Effector CD4-positive, alpha-beta T cell (primary cell): ENCODE measurements around the gene SPNS3.

Experiments used
- DNase-seq: peaks from one replicate; pipeline ENCODE4 v3.0.0-alpha.2; 2020

Gene SPNS3

DNA sequence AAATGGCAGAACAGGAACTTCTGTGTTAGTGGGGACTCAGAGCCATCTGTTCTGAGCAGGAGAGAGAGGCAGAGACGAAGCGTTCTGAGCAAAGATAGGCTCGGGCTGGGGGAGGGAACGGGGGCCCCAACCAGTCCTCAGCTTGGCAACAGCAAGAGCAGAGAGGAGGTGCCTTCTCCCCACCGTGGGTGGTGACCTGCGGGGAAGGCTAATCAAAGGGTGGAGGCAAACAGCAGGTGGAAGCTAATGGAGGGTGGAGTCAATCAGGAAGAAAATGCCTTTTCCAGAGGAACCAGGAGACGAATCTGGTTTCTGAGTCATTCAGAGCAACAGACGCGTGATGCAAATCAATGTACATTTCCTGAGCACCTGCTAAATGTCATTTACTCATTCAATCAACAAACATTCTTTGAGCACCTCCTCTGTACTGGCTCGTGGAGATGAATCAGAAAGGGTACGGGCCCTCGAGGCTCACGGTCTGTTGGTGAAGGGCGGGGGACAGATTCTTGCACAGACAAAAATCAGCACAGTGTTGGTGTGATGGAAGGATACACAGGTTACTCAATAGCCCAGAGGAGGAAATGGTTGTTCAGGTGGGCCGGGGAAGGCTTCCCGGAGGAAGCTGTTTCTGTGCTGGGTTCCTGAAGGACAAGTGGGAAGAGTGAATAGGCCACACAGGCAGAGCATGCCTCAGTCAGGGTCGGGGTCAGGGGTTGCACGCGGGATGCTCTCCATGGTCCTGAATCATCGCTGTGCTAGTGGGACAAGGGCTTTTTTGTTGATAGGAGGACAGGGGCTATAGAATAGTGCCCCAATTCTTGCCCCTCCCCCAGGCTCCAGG, 59.2 kb downstream of the SPNS3 start:
- DNase-seq, result no peak

DNA sequence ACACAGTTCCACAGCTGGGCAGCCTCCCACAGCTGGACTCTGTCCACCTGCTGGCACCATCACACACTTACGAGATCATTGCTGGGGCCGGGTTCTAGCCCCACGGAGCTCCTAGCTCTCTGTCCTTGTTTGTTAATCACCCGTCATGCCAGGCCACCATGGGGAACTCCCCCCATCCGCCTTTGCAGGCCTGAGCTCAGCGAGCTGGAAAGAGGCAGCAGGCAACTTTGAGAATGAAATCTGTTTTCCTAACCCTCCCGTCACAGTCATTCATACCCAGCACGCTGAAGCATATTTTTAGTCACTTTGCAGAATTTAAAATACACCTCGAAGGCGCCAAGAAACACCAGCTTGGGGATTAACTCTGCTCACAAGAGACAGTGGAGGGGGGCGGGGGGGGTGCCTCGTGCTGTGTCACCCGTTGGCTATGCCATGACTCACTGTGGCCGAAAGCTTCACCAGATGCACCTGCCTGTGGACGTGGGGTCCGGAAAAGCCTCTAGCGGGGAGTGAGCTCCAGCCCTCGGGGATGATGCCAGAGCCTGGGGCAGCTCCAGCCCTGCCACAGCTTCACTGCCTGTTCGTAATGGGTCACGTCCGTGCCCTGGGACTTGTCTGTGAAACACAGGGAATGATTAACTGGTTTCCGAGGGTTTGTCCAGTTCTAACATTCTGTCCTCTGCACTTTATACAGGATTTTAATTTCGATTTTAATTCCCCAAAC, 63.5 kb downstream of the SPNS3 start:
- no peak for DNase-seq

DNA sequence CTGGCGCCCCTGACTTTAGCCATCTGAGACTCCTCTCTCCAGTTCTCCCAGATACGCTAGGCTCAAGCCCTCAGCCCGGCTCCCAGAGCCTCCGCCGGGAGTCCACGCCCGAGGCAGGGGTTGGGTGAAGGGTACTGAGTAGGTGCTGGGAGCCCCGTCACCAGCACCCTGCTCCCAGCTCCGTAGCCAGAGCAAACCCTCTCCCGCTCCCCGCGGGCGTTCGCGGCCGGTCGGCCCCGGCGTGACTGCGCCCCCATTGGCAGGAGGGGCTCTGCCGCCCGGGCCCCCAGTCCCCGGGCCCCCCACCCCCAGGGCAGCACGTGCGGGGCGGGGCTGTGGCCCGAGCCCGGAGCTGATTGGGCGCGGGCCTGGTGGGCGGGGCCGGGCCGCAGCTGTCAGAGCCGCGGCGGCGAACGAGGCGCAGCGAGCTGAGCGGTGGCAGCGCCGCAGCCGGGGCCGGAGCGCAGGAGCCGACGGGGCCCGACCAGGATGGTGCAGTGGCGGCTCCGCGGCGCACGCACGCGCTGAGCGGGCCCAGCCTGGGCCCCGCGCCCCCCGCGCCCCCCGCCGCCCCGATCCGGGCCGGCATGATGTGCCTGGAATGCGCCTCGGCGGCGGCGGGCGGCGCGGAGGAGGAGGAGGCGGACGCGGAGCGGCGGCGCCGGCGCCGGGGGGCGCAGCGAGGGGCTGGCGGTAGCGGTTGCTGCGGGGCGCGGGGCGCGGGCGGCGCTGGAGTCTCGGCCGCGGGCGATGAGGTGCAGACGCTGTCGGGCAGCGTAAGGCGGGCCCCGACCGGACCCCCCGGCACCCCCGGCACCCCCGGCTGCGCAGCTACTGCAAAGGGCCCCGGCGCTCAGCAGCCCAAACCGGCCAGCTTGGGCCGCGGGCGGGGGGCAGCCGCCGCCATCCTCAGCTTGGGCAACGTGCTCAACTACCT, 65.0 kb downstream of the SPNS3 start, which contains the start of gene SPNS2:
TSS of gene SPNS2 (plus strand) at position 421 of the 937 bp plus-strand sequence. CDS start at position 588, 167 bp downstream.
- peak; percentile 22 for DNase-seq

DNA sequence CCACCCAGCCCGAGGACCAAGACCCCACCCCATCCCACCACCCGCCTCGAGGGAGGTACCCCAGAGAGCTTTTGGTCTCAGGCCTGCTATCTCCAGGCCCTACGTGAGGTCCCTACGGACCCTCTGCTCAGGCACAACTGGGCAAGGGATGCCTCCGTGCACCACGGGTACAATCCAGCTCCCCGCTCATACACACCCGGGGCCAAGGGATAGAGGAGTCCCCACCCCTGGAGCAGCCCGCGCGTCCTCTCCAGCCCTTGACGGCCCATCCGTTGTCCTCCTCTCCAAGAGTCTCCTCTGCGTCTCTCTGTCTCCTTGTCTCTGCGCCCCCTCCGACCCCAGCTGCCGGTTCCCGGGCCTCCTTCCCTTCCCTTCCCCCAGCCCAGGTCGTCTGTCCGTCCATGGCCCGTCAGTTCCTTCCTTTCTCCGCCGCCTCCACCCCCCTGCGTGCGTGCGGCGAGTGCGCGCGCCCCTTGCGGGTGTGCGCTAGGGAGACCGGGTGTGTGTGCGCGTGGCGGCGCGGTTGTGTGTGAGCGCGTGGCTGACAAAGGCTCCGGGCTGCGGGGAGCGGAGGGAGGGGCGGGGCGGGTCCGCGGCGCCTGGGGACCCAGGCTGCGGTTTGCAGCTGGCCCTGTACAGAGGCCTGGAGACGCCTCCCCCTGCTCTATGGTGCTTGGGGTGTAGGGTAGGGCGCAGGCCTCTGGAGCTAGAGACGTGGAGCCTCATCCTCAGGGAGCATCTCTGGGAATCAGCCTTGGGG, 65.9 kb downstream of the SPNS3 start:
- DNase-seq, result no peak

DNA sequence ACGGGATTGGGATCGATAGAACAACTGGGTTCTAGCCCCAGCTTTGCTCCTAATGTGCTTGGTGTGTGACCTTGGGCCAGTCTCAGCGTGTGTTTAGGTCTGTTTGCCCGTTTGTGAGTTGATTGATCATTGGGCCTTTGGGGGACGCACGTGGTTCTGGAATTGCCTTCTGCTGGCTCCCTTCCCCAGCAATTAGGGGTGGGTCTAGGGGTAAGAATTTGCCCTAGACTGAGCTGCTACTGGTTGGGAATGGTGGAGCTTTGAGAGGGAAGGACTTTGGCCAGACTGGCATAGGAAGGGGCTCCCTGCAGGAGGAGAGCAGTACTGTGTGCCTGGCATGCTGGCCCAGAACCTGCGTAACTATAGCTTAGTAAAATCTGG, 66.4 kb downstream of the SPNS3 start:
- DNase-seq, result no peak

DNA sequence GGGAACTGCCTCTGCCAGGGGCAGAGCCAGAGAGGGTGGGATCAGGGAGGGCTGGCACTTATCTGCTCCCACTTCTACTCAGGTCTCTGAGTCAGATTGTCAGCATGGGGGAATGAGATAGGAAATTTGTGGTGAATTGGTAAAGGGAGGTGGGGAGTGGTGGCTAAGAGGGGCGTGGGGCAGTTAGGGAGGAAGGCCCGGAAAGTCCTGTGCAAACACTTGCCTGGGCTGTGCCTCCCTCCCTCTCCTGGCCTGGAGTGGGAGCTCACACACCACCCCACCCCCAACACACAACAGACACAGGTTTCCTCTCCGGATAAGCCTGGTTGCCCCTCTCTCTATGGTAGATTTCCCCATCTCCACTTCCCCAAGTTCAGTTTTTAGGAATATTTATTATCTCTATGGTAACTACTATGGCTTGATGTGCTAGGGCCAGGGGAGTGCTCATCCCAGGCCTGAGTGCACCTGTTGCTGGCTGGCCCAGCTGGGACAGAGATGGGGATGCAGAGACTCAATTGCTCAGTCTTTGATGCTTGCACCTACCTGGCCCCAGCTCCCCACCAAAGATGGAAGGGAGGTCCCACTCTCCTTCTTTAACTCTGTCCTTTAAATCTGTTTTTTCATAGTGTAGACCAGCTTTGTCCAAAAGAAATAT, 67.7 kb downstream of the SPNS3 start:
- DNase-seq, result no peak

DNA sequence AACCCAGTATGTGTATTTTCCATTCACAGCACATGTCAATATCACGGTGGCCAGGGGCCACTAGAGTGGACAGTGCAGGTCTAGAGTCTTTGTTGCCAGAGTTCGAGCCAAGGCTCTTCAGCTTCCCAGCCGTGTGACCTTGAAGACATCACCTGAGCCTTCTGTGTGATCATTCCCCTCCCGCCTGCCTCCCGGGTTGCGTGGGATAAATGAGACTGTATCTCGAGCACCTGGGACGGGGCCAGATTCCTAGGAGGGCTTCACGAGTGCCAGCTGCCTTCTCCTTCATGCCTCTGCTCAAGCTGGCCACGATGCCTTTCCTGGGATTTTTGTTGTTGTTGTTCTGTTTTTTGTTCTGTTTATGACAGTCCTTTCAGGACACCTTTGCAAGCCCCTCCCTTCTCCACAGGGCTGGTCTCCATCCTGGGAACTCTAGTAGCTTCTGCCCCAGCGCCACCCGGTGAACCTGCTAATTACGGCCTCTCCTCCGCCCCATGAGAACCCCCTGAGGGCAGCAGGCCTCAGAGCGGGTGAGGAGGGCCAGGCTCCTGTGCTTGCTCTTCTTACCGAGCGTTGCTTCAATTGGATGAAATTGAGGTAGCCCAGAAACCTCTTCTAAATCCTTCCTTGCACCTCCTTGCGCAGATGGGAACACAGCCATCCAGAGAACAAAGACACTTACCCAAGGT, 68.9 kb downstream of the SPNS3 start:
- no peak for DNase-seq

DNA sequence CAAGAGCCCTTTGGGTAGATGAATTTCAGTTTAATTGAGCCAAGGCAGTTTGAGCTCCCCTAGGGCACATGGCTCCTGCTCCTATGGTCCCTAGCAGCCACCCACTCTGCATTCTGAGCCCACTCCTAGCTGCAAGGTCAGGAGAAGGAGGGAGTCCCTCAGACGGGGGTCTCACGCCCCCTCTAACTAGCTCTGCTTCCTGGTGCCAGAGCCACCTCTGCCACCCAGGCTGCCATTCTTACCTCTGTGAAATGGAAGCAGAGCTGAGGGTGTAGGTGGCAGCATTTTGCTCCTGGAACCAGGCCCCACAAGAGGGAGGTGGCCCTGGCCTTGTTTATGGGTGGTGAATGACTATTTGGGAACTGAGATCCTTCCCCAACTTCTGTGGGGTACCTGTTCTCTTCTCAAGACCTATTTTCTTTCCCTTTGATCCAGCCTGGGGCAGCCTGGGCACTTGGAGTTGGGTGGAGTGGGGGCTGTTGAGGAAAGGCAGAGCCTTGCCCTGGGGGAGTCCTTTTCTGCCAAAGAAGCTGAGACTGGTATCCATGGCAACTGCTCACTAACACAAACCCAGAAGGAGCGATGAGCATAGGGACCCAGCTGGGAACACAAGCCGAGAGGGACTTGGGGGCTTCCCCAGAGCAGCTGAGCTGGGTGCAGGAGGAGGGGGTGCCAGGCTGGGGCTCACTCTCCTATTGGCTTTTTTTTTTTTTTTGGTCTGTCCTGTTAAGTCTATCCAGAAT, 69.7 kb downstream of the SPNS3 start:
- no peak for DNase-seq

DNA sequence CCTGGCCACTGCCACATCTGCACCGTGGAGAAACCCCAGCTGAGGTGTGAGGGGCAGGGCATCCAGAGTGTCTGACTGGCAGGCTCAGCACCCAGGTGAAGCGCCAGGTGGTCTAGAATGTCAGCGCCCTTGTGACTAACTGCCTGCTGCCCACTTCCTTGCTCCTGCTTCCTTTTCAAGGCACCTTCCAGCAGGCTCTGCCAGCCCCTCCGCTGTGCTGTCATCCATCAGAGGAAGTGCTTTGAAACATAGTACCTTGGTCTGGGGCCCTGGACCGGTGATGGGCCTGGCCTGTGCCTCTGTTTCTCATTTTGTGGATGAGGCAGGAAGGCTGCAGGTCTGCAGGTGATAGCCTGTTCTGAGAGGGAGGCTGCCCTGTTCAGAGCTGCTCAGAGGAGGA, 70.4 kb downstream of the SPNS3 start:
- no peak for DNase-seq

DNA sequence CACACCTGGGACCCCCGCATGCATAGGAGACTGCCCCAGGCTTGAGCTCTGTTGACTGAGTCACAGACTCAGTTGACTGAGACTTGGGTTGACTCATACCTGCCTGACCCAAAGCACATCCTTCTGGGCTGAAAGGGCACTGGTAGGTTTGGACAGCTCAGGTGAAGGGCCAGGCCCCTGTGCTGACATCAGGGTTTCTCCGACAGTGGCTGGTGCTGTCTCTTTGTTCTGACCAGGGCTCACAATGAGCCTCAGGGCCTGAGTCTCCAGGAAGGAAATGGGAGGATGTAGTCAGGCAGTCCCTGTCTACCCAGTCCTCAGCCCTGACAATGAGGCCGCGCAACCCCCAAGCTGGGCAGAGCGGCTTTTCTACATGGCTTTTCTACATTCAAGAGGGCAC, 71.4 kb downstream of the SPNS3 start:
- no peak for DNase-seq

DNA sequence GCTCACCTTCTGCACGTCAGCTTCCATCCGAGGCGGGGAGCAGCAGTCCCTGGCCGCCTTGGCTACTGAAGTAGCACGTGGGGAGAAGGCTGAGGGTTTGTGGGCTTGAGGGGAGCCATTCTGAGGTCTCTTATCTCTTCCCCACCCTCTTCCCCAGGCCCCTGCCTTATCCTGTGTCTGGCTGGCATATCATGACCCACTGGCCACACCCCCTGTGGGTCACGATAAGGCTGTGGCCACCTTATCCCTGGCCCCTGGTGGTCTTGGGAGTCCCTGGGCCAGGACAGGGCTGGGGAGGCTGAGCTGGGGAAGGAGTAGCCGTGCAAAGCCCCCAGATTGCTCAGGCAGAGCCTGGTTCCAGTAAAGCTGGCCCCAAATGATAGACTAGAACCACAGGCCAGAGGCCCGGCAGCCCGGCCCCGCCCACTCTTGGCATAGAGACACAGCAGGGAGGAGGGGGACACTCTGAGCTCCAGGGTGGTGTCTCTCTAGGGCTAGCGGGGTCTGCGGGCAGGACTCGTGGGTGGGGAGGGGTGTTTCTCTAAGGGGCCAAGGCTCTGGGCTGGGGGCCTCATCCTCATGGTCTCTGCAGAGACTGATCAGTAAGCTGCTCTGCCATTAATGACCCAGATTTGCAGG, 72.6 kb downstream of the SPNS3 start:
- no peak for DNase-seq

DNA sequence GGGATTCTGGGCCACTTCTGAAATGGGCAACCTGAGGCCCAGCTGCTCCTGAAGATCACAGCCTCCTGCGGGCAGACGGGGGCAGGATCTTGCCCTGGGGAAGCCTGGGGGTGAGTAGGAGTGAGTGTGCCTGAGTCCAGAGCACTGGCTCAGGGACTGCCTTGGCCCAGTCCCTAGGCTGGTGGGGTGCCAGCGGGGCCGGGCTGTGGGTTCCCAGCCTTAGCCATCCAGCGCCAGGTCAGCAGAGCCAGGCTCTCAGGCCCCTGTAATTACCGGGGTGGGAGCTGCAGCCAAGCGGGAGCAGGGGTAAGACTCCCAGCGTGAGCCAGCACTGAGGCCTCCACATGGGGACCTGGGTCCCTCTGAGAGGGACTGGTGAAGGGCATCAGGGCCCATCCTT, 73.2 kb downstream of the SPNS3 start:
- no peak for DNase-seq

DNA sequence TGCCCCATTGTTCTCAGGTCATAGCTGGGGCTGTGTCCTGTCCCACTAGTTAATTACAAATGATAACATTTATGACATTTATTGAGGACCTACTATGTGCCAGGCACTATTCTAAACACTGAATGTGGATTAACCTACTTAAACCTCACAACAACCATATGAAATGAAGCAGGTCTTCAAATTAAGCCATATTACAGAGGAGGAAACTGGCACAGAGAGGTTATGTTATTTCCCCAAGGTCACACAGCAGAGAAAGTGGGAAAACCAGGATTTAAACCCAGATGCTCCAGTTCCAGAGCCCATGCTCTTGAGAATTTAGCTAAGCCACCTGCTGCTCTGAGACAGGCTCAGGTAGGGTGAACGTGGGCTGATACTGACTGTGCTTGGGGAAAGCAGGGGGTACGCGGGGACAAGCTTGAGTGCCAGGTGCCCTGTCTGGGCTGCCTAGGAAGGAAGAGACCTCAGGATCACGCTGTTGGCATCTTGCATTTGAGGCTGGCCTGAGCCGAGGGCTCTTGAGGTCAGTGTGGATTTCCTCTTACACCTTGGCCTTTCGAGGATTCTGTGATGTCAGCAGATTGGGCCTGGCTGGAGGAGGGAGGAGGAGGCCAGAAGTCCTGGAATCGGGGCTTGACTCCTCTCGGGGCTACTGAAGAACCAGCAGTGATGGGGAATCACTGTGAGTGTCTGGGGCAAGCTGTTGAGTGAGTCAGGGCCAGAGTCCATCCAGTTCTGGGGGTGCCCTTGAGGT, 73.8 kb downstream of the SPNS3 start:
- DNase-seq, result no peak

DNA sequence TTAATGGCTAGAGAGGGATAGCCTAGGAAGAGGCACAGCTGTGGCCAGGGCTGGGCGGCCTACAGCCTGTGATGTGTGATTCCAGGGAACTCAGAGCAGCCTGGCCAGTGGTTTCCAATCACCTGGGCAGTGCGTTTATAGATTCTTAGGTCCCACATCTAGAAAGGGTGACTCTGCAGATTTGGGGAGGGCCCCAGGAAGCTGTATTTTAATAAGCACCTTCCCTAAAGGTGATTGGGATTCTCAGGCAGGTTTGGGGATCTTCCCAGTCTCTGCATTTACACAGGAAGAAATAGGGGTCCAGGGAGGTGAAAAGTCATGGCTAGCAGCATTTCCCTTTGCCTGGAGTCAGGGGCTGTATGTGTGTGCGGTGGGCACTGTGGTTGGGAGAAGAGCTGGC, 74.5 kb downstream of the SPNS3 start:
- no peak for DNase-seq

DNA sequence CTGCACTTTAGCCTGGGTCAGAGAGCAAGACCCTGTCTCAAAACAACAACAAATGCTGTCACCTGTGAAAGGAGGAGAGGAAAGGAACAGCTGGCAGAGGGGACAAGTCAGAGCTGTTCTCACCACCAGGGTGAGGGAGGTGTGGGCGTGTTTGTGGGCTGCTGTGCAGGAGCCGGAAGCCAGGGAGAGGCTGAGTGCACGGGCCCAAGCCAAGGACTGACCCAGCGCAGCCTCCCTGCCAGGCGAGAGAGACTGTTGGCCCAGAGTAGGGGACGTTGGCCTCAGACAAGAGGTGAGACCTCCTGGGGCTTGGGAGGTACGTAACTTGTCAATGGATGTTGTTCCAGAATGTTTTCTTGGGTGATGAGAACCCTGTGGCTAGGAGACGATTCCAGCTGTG, 75.7 kb downstream of the SPNS3 start:
- DNase-seq, result no peak

DNA sequence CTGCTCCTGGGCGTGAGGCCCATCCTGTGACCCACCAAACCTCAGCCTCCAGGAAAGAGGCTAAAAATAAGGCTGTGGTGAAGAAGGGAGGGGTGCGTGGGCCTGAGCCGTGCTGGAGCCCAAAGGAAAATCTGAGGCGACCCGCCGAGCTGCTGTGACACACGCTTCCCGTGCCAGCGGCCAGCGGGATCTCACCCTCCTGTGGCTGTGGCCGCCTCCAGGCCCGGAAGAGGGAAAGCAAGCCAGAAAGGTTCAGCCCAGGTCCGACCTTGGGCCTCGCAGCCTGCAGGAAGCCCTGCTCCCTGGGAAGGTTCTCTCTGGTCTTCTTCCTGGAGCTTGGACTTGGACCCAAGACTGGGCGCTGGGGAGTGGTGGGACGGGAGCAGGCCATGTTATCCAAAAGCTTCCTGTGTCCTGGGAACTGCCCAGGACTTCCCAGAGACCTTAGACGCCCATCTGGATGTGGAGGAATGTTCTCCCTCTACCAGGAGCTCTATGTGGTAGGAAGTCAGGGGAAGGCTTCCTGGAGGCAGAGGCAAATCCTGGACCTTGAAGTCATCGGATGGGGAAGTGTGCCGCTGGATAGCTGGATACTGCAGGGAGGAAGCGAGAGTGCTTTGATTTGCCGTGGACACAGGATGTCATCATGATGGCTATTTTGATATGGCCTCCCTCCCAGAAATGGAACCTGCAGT, 76.3 kb downstream of the SPNS3 start:
- no peak for DNase-seq

DNA sequence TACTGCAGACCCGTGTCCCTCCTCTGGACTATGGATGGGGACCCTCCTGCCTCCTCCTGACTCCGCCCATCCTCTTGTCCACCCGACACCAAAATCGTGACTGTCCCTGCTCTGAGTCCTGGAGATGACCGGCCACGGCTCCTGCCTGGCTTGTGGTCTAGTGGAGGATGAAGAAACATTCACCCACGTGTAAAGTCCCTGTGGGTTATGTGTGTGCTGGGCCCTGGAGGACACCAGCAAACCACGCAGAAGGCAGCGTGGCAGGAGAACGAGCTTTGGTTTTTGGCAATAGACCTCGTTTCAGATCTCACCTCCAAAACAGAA, 76.8 kb downstream of the SPNS3 start:
- DNase-seq, result no peak

DNA sequence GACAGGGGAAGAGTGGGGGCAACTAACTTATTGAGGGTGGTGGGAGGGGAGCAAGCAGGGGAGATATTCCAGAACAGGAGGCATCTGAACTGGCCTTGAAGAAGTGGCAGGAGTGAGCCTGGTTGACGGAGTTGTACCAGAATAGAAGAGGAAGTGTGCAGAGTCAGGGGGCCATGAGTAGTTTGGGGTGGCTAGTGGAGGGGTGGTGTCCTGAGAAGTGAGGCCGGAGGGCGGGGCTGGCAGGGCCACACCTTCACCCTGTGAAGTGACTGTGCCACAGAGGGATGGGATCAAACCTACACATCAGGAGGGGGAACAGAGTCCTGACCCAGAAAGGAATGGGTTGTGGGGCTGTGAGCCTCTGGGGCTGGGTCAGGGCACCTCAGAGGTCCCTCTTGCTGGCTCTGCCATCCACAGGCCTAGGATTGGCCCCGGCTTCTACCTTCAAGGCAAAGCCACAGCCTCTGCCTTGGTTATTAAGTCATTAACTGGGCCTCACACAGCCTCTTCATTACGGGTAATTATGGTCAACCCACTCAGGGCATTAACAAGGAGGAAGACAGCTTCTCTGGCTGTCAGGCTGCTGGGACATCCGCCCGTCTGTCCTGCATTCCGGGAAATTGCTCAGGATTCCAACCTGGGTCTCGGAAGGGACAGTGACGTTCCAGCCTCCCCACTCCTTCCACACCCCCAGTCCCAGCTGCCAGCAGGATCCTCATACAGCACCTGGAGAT, 77.6 kb downstream of the SPNS3 start:
- no peak for DNase-seq
